Vagina (tissue), 2 donors: ENCODE measurements around the gene PLAC1. TPM values are rescaled to one million over a fixed set of nuclear protein-coding genes. Genes with fewer than 3 reads are reported as not detected.

ENCODE experiments used
- DNase-seq, 2 donors: peaks; one replicate each; pipeline ENCODE4 v3.0.0-alpha.2; 2017; ENCODE audit errors: extremely low spot score in 2 of 2
- H3K27ac ChIP-seq: fragments of 200-600 bp; sonication (generic); one replicate; pipeline ENCODE4 v1.5.1; 2019
- H3K27me3 ChIP-seq: fragments of 200-600 bp; sonication (generic); one replicate; pipeline ENCODE4 v1.5.1; 2019
- H3K36me3 ChIP-seq, 2 donors: fragments of 200-600 bp; sonication (generic); one replicate each; pipeline ENCODE4 v1.5.1; 2017 to 2019
- H3K4me1 ChIP-seq: fragments of 200-600 bp; sonication (generic); one replicate; pipeline ENCODE4 v1.5.1; 2019
- H3K4me3 ChIP-seq, 2 donors: fragments of 200-600 bp; sonication (generic); 1 replicate in 1 of 2; 2 replicates in 1 of 2; pipeline ENCODE4 v1.5.1; 2016 to 2019
- H3K9me3 ChIP-seq: fragments of 200-600 bp; sonication (generic); one replicate; pipeline ENCODE4 v1.5.1; 2019
- POLR2A ChIP-seq, 2 donors: fragments of 450-650 bp; IDR thresholded peaks; one replicate each; pipeline ENCODE4 v1.6.1; 2017; ENCODE audit warnings: antibody characterized with exemption in 2 of 2, mild to moderate bottlenecking in 2 of 2, moderate library complexity in 2 of 2
- POLR2AphosphoS5 ChIP-seq, 2 donors: sonication (generic); formaldehyde crosslinking; IDR thresholded peaks; one replicate each; pipeline ENCODE4 v1.9.0; 2017; ENCODE audit warnings: antibody characterized with exemption in 2 of 2, mild to moderate bottlenecking in 2 of 2, low read depth in 1 of 2; ENCODE audit not compliant: insufficient read depth in 1 of 2
- intact Hi-C: fragments of 100-400 bp; cut with DNase I; formaldehyde crosslinking; loops from one replicate; pipeline ENCODE4 v1.15.1; 2023
- total RNA-seq: library from RNA; depleted of rRNA; stranded (reverse); fragments of >200 nt; gene quantifications from one replicate; pipeline ENCODE4 v1.2.3, GENCODE V29; 2016
- TF ChIP-seq, protein P1 (sequence below), 3 experiments: fragments of 450-650 bp in 2 of 3; fragments of 200-600 bp in 1 of 3; sonication (generic) in 1 of 3; IDR thresholded peaks; one replicate each; pipeline ENCODE4 v1.5.1; 2017 to 2019; ENCODE audit warnings: antibody characterized with exemption in 3 of 3, mild to moderate bottlenecking in 2 of 3, moderate library complexity in 2 of 3

PLAC1 gene
- total RNA-seq, 1 donor from 2014 or later, result not detected

DNA sequence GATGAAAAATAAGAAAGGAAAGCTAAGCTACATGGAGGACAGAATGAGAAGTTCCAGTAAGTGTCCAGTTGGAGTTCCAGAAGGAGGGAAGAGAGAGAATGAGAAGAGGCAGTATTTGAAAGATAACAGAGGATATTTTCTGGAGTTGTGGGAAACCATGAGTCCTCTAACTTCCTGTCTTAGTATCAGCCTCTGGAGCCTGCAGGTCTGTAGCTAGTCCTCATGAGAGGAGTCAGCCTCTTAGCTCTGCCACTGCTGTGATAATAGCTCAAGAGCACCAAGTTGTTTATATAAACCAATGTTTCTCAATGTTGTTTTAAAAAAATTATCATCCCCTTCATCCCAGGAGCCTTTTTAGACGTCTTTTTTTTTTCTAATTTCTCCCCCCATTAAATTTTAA, 2.4 kb upstream of the PLAC1 start:
- intact Hi-C loops, result no loop called here
- Histone ChIP-seq H3K27ac (no peak overlapping the region), H3K36me3 (no peaks in the 10 kb centered on the region), H3K27me3 (no peaks in the 10 kb centered on the region), H3K9me3 (no peaks in the 10 kb centered on the region), H3K4me3 (no peak overlapping the region), H3K4me1 (no peaks in the 10 kb centered on the region)
- DNase-seq, result no peak
- TF ChIP-seq POLR2A (IDR thresholded peaks at IDR 0.05) (no peak), POLR2AphosphoS5 (IDR thresholded peaks at IDR 0.05; ENCODE audit: insufficient read depth in 1 of 2, low read depth in 1 of 2) (no peak)
- TF ChIP-seq, protein P1, sequence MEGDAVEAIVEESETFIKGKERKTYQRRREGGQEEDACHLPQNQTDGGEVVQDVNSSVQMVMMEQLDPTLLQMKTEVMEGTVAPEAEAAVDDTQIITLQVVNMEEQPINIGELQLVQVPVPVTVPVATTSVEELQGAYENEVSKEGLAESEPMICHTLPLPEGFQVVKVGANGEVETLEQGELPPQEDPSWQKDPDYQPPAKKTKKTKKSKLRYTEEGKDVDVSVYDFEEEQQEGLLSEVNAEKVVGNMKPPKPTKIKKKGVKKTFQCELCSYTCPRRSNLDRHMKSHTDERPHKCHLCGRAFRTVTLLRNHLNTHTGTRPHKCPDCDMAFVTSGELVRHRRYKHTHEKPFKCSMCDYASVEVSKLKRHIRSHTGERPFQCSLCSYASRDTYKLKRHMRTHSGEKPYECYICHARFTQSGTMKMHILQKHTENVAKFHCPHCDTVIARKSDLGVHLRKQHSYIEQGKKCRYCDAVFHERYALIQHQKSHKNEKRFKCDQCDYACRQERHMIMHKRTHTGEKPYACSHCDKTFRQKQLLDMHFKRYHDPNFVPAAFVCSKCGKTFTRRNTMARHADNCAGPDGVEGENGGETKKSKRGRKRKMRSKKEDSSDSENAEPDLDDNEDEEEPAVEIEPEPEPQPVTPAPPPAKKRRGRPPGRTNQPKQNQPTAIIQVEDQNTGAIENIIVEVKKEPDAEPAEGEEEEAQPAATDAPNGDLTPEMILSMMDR (IDR thresholded peaks at IDR 0.05), result no peak

DNA sequence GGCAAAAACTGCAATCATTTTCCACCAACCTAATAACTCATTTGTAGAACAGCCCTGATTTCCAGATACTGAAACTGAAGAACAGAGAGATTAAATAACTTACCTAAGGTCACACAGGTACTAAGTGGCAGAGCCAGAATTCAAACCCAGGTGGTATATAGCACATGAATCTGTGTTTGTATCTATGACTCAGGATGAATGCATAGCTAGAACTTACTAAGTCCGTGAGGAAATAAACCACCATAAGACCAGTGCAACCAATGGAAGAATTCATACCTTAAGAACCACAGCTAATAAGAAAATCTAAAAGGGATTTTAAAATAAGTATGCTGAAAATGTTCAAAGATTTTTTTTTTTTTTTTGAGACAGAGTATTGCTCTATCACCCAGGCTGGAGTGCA, 1.5 kb upstream of the PLAC1 start:
- H3K36me3 ChIP-seq, result no peaks in the 10 kb centered on the region
- intact Hi-C loops, result no loop called here
- TF ChIP-seq POLR2AphosphoS5 (IDR thresholded peaks at IDR 0.05; ENCODE audit: insufficient read depth in 1 of 2, low read depth in 1 of 2) (no peak), POLR2A (IDR thresholded peaks at IDR 0.05) (no peak)
- TF ChIP-seq, protein P1 (IDR thresholded peaks at IDR 0.05), result no peak
- DNase-seq, result no peak
- H3K4me1 ChIP-seq, result no peaks in the 10 kb centered on the region
- no peaks in the 10 kb centered on the region for H3K9me3 ChIP-seq
- H3K27ac ChIP-seq, result no peak overlapping the region
- no peaks in the 10 kb centered on the region for H3K27me3 ChIP-seq
- no peak overlapping the region for H3K4me3 ChIP-seq

DNA sequence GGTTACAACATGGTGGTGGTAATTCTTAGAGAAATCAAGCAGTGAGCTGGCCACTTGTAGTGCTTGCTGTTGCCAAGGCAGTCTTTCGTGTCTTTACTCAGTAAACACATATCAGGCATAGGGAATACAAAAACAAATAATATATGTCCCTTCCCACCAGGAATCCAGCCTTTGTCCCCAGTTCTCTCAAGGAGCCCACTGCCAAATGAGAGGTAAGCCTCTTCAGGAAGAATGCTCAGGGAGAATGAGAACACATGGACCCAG, 421 bp upstream of the PLAC1 start:
- no peaks in the 10 kb centered on the region for H3K9me3 ChIP-seq
- TF ChIP-seq, protein P1 (IDR thresholded peaks at IDR 0.05), result no peak
- TF ChIP-seq POLR2A (IDR thresholded peaks at IDR 0.05), result no peak
- no peaks in the 10 kb centered on the region for H3K4me1 ChIP-seq
- H3K27ac ChIP-seq, result no peak overlapping the region
- no peak overlapping the region for H3K4me3 ChIP-seq
- intact Hi-C loops, result no loop called here
- H3K36me3 ChIP-seq, result no peaks in the 10 kb centered on the region
- DNase-seq, result no peak
- no peaks in the 10 kb centered on the region for H3K27me3 ChIP-seq

DNA sequence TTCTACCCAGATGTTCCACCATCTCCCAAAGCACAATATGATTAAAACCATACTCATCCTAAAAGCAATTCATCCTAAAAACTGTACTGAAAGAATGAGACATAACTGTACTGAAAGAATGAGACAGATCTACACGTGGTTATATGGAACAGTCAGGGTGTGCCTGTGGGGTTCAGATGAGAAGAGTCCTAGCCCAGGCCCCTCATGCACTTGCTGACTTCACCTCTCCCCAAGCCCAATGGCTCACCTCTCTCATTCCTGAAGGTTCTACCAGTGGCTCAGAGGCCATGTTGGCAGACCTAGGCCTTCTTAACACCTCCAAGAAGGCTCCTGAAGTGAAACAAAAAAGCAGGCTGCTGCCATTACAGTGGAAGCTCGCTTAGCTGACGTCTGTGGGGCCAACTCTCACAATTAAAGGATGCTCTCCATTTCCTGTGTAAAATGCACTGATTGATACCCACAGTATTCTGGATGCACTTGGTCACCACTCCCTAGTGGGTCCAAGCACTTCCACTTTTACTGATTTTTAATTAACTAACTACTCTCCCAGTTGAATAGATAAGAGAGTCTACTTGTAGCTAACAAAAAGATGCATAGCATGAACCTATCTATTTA, 3.8 kb downstream of the PLAC1 start:
- no peak overlapping the region for H3K27ac ChIP-seq
- H3K4me3 ChIP-seq, result no peak overlapping the region
- no peak for DNase-seq
- no peaks in the 10 kb centered on the region for H3K36me3 ChIP-seq
- no peaks in the 10 kb centered on the region for H3K4me1 ChIP-seq
- no peaks in the 10 kb centered on the region for H3K27me3 ChIP-seq
- intact Hi-C loops, result no loop called here
- no peaks in the 10 kb centered on the region for H3K9me3 ChIP-seq
- TF ChIP-seq POLR2A (IDR thresholded peaks at IDR 0.05), result no peak
- TF ChIP-seq POLR2AphosphoS5 (IDR thresholded peaks at IDR 0.05; ENCODE audit: insufficient read depth in 1 of 2, low read depth in 1 of 2), result no peak
- TF ChIP-seq, protein P1 (IDR thresholded peaks at IDR 0.05), result no peak

DNA sequence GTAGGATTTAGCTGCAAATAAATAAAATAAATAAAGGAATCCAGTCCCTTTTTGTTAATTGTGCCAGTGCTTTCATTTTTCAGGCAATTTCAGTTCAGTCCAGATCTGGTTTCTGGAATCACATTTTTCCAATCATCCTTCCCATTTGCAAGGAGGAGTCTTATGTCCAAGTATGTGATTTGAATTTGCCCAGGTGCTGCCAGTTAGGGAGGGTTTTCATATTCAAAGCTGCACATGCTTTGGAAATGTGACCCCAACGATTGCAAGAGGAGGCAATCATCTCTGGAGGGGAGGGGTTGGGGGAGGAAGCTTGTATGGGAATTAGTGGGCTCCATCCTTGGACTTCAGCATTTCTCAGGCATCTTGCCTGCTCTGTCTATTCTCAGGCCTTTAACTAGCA, 4.4 kb downstream of the PLAC1 start:
- intact Hi-C loops, result no loop called here
- TF ChIP-seq, protein P1 (IDR thresholded peaks at IDR 0.05), result no peak
- TF ChIP-seq POLR2AphosphoS5 (IDR thresholded peaks at IDR 0.05; ENCODE audit: insufficient read depth in 1 of 2, low read depth in 1 of 2), result no peak
- no peak for TF ChIP-seq POLR2A (IDR thresholded peaks at IDR 0.05)
- H3K27me3 ChIP-seq, result no peaks in the 10 kb centered on the region

More for the DNA sequence above, 4.4 kb downstream of the PLAC1 start:
- no peak for DNase-seq
- Histone ChIP-seq H3K9me3 (no peaks in the 10 kb centered on the region), H3K4me1 (no peaks in the 10 kb centered on the region), H3K4me3 (no peak overlapping the region), H3K27ac (no peak overlapping the region), H3K36me3 (no peaks in the 10 kb centered on the region)
